ENCODE data around the gene SLC44A1. TPM values are rescaled to one million over a fixed set of nuclear protein-coding genes. Genes with fewer than 3 reads are reported as not detected.

The SLC44A1 gene
- total and polyA plus RNA-seq, 2 donors from 2014 or later: 17.4 to 42.3 TPM

GRCh38 chr9:105281926-105282325 lies 37.5 kb downstream of the SLC44A1 start:
- TF ChIP-seq CTCF (IDR thresholded peaks at IDR 0.05; ENCODE audit: borderline replicate concordance, extremely low read depth, insufficient read depth): no peak
- no peak overlapping the region for H3K27ac ChIP-seq (ENCODE audit: low read depth in 2 of 2, low read length in 2 of 2)
- intact Hi-C loops (cut with DNase I): no loop called here
- H3K36me3 ChIP-seq (ENCODE audit: control insufficient read depth in 2 of 3, insufficient read depth in 3 of 3, low read length in 3 of 3): no peaks in the 10 kb centered on the region
- H3K9ac ChIP-seq (ENCODE audit: low read length in 3 of 3): no peak overlapping the region
- no peaks in the 10 kb centered on the region for H3K9me3 ChIP-seq (ENCODE audit: control insufficient read depth in 2 of 3, insufficient read depth in 1 of 3, low read length in 3 of 3)
- no peak overlapping the region for H3K4me3 ChIP-seq (ENCODE audit: low read length in 3 of 3)
- no peaks in the 10 kb centered on the region for H3K4me1 ChIP-seq (ENCODE audit: control insufficient read depth in 2 of 3, insufficient read depth in 2 of 3, low read depth in 1 of 3, low read length in 3 of 3)
- FAIRE-seq (no peak), DNase-seq (no peak)
- H3K27me3 ChIP-seq (ENCODE audit: control insufficient read depth, insufficient read depth, low read length): no peaks in the 10 kb centered on the region

GRCh38 chr9:105282870-105283621 lies 38.6 kb downstream of the SLC44A1 start:
- Histone ChIP-seq H3K4me3 (ENCODE audit: low read length in 3 of 3) (no peak overlapping the region), H3K27ac (ENCODE audit: low read depth in 2 of 2, low read length in 2 of 2) (no peak overlapping the region), H3K4me1 (ENCODE audit: control insufficient read depth in 2 of 3, insufficient read depth in 2 of 3, low read depth in 1 of 3, low read length in 3 of 3) (no peaks in the 10 kb centered on the region), H3K9ac (ENCODE audit: low read length in 3 of 3) (no peak overlapping the region), H3K27me3 (ENCODE audit: control insufficient read depth, insufficient read depth, low read length) (no peaks in the 10 kb centered on the region), H3K36me3 (ENCODE audit: control insufficient read depth in 2 of 3, insufficient read depth in 3 of 3, low read length in 3 of 3) (no peaks in the 10 kb centered on the region), H3K9me3 (ENCODE audit: control insufficient read depth in 2 of 3, insufficient read depth in 1 of 3, low read length in 3 of 3) (no peaks in the 10 kb centered on the region)
- DNase-seq: no peak
- no peak for FAIRE-seq
- no peak for TF ChIP-seq CTCF (IDR thresholded peaks at IDR 0.05; ENCODE audit: borderline replicate concordance, extremely low read depth, insufficient read depth)
- intact Hi-C loops (cut with DNase I): no loop called here

- TF ChIP-seq CTCF (IDR thresholded peaks at IDR 0.05; ENCODE audit: borderline replicate concordance, extremely low read depth, insufficient read depth): no peak
- DNase-seq (no peak), FAIRE-seq (no peak)
- Histone ChIP-seq H3K4me3 (ENCODE audit: low read length in 3 of 3) (no peak overlapping the region), H3K9ac (ENCODE audit: low read length in 3 of 3) (no peak overlapping the region), H3K27ac (ENCODE audit: low read depth in 2 of 2, low read length in 2 of 2) (no peak overlapping the region), H3K4me1 (ENCODE audit: control insufficient read depth in 2 of 3, insufficient read depth in 2 of 3, low read depth in 1 of 3, low read length in 3 of 3) (no peaks in the 10 kb centered on the region), H3K36me3 (ENCODE audit: control insufficient read depth in 2 of 3, insufficient read depth in 3 of 3, low read length in 3 of 3) (no peaks in the 10 kb centered on the region), H3K9me3 (ENCODE audit: control insufficient read depth in 2 of 3, insufficient read depth in 1 of 3, low read length in 3 of 3) (no peaks in the 10 kb centered on the region), H3K27me3 (ENCODE audit: control insufficient read depth, insufficient read depth, low read length) (no peaks in the 10 kb centered on the region)
- intact Hi-C loops (cut with DNase I): no loop called here
Measured at GRCh38 chr9:105283795-105284194, 39.3 kb downstream of the SLC44A1 start.
